Neuron (in vitro differentiated cells): ENCODE results near the gene CTNNA3.

Experiments used
- H2AFZ ChIP-seq: one replicate; pipeline ENCODE4 v1.6.1; 2013; ENCODE audit warnings: low read depth, mild to moderate bottlenecking, inconsistent platforms, low read length, moderate library complexity
- H3K27me3 ChIP-seq: one replicate; pipeline ENCODE4 v1.6.1; 2013; ENCODE audit warnings: low read length; ENCODE audit not compliant: insufficient read depth
- H3K36me3 ChIP-seq: one replicate; pipeline ENCODE4 v1.6.1; 2013; ENCODE audit warnings: low read length; ENCODE audit not compliant: insufficient read depth
- H3K4me1 ChIP-seq: one replicate; pipeline ENCODE4 v1.6.1; 2013; ENCODE audit warnings: low read length; ENCODE audit not compliant: insufficient read depth
- H3K4me3 ChIP-seq: 2 replicates; pipeline ENCODE4 v1.5.1; 2013; ENCODE audit warnings: mild to moderate bottlenecking, low read length, moderate library complexity
- H3K9me3 ChIP-seq: one replicate; pipeline ENCODE4 v1.6.1; 2013; ENCODE audit warnings: low read length

The CTNNA3 gene

GRCh38 chr10:65945061-65945460, 1750.9 kb downstream of the CTNNA3 start:
- Histone ChIP-seq H2AFZ (no peak overlapping the region), H3K27me3 (no peaks in the 10 kb centered on the region), H3K4me1 (no peaks in the 10 kb centered on the region), H3K36me3 (no peaks in the 10 kb centered on the region), H3K9me3 (no peaks in the 10 kb centered on the region), H3K4me3 (no peak overlapping the region)

- H3K36me3 ChIP-seq: no peaks in the 10 kb centered on the region
- no peaks in the 10 kb centered on the region for H3K27me3 ChIP-seq
- H3K9me3 ChIP-seq: no peaks in the 10 kb centered on the region
These were observed 1752.5 kb downstream of the CTNNA3 start for GRCh38 chr10:65943451-65943850.

GRCh38 chr10:65940816-65941662, 1755.0 kb downstream of the CTNNA3 start:
- H2AFZ ChIP-seq: no peak overlapping the region
- no peaks in the 10 kb centered on the region for H3K36me3 ChIP-seq
- no peaks in the 10 kb centered on the region for H3K4me1 ChIP-seq

More at GRCh38 chr10:65943451-65943850, 1752.5 kb downstream of the CTNNA3 start:
- H2AFZ ChIP-seq: no peak overlapping the region
- no peaks in the 10 kb centered on the region for H3K4me1 ChIP-seq
- no peak overlapping the region for H3K4me3 ChIP-seq

GRCh38 chr10:65940105-65940504, 1755.9 kb downstream of the CTNNA3 start:
- Histone ChIP-seq H3K4me3 (no peak overlapping the region), H2AFZ (no peak overlapping the region), H3K27me3 (no peaks in the 10 kb centered on the region), H3K36me3 (no peaks in the 10 kb centered on the region), H3K9me3 (no peaks in the 10 kb centered on the region), H3K4me1 (no peaks in the 10 kb centered on the region)

More at GRCh38 chr10:65940816-65941662, 1755.0 kb downstream of the CTNNA3 start:
- no peak overlapping the region for H3K4me3 ChIP-seq
- H3K9me3 ChIP-seq: no peaks in the 10 kb centered on the region
- H3K27me3 ChIP-seq: no peaks in the 10 kb centered on the region

- no peaks in the 10 kb centered on the region for H3K36me3 ChIP-seq
- no peak overlapping the region for H3K4me3 ChIP-seq
- no peaks in the 10 kb centered on the region for H3K27me3 ChIP-seq
- H3K4me1 ChIP-seq: no peaks in the 10 kb centered on the region
- H2AFZ ChIP-seq: no peak overlapping the region
- no peaks in the 10 kb centered on the region for H3K9me3 ChIP-seq
These were observed 1764.5 kb downstream of the CTNNA3 start for GRCh38 chr10:65931291-65932070.

- Histone ChIP-seq H3K4me3 (no peak overlapping the region), H3K4me1 (peaks cover 2% of the 10 kb centered on the region), H3K9me3 (no peaks in the 10 kb centered on the region), H3K36me3 (no peaks in the 10 kb centered on the region), H3K27me3 (no peaks in the 10 kb centered on the region), H2AFZ (no peak overlapping the region)
These were observed 1784.7 kb downstream of the CTNNA3 start for GRCh38 chr10:65911151-65911835.

GRCh38 chr10:65910209-65910608, 1785.8 kb downstream of the CTNNA3 start:
- Histone ChIP-seq H3K36me3 (no peaks in the 10 kb centered on the region), H3K9me3 (no peaks in the 10 kb centered on the region), H3K4me1 (no peaks in the 10 kb centered on the region), H3K4me3 (no peak overlapping the region), H2AFZ (no peak overlapping the region), H3K27me3 (no peaks in the 10 kb centered on the region)

- H2AFZ ChIP-seq: no peak overlapping the region
- no peaks in the 10 kb centered on the region for H3K36me3 ChIP-seq
- no peaks in the 10 kb centered on the region for H3K9me3 ChIP-seq
- no peak overlapping the region for H3K4me3 ChIP-seq
- no peaks in the 10 kb centered on the region for H3K27me3 ChIP-seq
- no peaks in the 10 kb centered on the region for H3K4me1 ChIP-seq
These were observed 1788.7 kb downstream of the CTNNA3 start for GRCh38 chr10:65907199-65907712.

- H3K9me3 ChIP-seq: no peaks in the 10 kb centered on the region
- no peak overlapping the region for H2AFZ ChIP-seq
- H3K36me3 ChIP-seq: no peaks in the 10 kb centered on the region
- no peaks in the 10 kb centered on the region for H3K27me3 ChIP-seq
- no peaks in the 10 kb centered on the region for H3K4me1 ChIP-seq
- H3K4me3 ChIP-seq: no peak overlapping the region
These were observed 1792.4 kb downstream of the CTNNA3 start for GRCh38 chr10:65903620-65904019.

- Histone ChIP-seq H2AFZ (no peak overlapping the region), H3K4me1 (no peaks in the 10 kb centered on the region), H3K9me3 (no peaks in the 10 kb centered on the region), H3K4me3 (no peak overlapping the region), H3K36me3 (no peaks in the 10 kb centered on the region), H3K27me3 (no peaks in the 10 kb centered on the region)
These were observed 1795.7 kb downstream of the CTNNA3 start for GRCh38 chr10:65900271-65900670.

- H3K9me3 ChIP-seq: no peaks in the 10 kb centered on the region
- H3K27me3 ChIP-seq: no peaks in the 10 kb centered on the region
- H2AFZ ChIP-seq: no peak overlapping the region
- H3K4me3 ChIP-seq: no peak overlapping the region
- H3K36me3 ChIP-seq: no peaks in the 10 kb centered on the region
- no peaks in the 10 kb centered on the region for H3K4me1 ChIP-seq
These were observed 1797.9 kb downstream of the CTNNA3 start for GRCh38 chr10:65898055-65898454.

GRCh38 chr10:65894961-65895360, 1801.0 kb downstream of the CTNNA3 start:
- H3K27me3 ChIP-seq: no peaks in the 10 kb centered on the region
- H3K36me3 ChIP-seq: no peaks in the 10 kb centered on the region
- H3K4me1 ChIP-seq: peaks cover 5% of the 10 kb centered on the region
- no peak overlapping the region for H2AFZ ChIP-seq
- H3K9me3 ChIP-seq: no peaks in the 10 kb centered on the region
- no peak overlapping the region for H3K4me3 ChIP-seq

GRCh38 chr10:65894379-65894778, 1801.6 kb downstream of the CTNNA3 start:
- H3K27me3 ChIP-seq: no peaks in the 10 kb centered on the region
- no peak overlapping the region for H3K4me3 ChIP-seq
- H3K36me3 ChIP-seq: no peaks in the 10 kb centered on the region
- H2AFZ ChIP-seq: no peak overlapping the region
- H3K9me3 ChIP-seq: no peaks in the 10 kb centered on the region
- H3K4me1 ChIP-seq: peaks cover 5% of the 10 kb centered on the region
